Smooth muscle cell (in vitro differentiated cells): ENCODE measurements around the gene IQSEC1. TPM values are rescaled to one million over a fixed set of nuclear protein-coding genes. Genes with fewer than 3 reads are reported as not detected.

Experiments used
- DNase-seq: peaks from one replicate; lab custom pipeline; 2025; ENCODE audit not compliant: unreplicated experiment; lab: John Stamatoyannopoulos, UW
- H2AFZ ChIP-seq: fragments of 200-600 bp; sonication (generic); 2 replicates; pipeline ENCODE4 v1.6.0; 2016; ENCODE audit warnings: antibody characterized with exemption, low read depth, mild to moderate bottlenecking
- H3F3A ChIP-seq: fragments of 200-600 bp; sonication (generic); 2 replicates; pipeline ENCODE4 v1.6.0; 2017; ENCODE audit warnings: antibody characterized with exemption, low read depth
- H3K27ac ChIP-seq: fragments of 200-600 bp; sonication (generic); 2 replicates; pipeline ENCODE4 v1.5.1; 2016; ENCODE audit warnings: low read depth, mild to moderate bottlenecking
- H3K27me3 ChIP-seq: fragments of 200-600 bp; sonication (generic); 2 replicates; pipeline ENCODE4 v1.6.1; 2016; ENCODE audit warnings: low read depth, mild to moderate bottlenecking
- H3K36me3 ChIP-seq: fragments of 200-600 bp; sonication (generic); 2 replicates; pipeline ENCODE4 v1.5.1; 2016; ENCODE audit warnings: low read depth
- H3K4me1 ChIP-seq: fragments of 200-600 bp; sonication (generic); 2 replicates; pipeline ENCODE4 v1.5.1; 2016; ENCODE audit warnings: low read depth
- H3K4me2 ChIP-seq: fragments of 200-600 bp; sonication (generic); 2 replicates; pipeline ENCODE4 v1.6.0; 2016; ENCODE audit warnings: mild to moderate bottlenecking
- H3K4me3 ChIP-seq: fragments of 200-600 bp; sonication (generic); 2 replicates; pipeline ENCODE4 v1.5.1; 2016; ENCODE audit warnings: mild to moderate bottlenecking
- H3K79me2 ChIP-seq: fragments of 200-600 bp; sonication (generic); 2 replicates; pipeline ENCODE4 v1.6.0; 2016; ENCODE audit warnings: low read depth, mild to moderate bottlenecking
- H3K9ac ChIP-seq: fragments of 200-600 bp; sonication (generic); 2 replicates; pipeline ENCODE4 v1.6.0; 2016; ENCODE audit warnings: low read depth
- H3K9me3 ChIP-seq: fragments of 200-600 bp; sonication (generic); replicated peaks from 2 replicates; pipeline ENCODE4 v1.5.1; 2016; ENCODE audit warnings: low read depth
- H4K20me1 ChIP-seq: fragments of 200-600 bp; sonication (generic); 2 replicates; pipeline ENCODE4 v1.6.0; 2016; ENCODE audit warnings: low read depth
- CTCF ChIP-seq: fragments of 200-600 bp; sonication (generic); IDR thresholded peaks from 2 replicates; pipeline ENCODE4 v1.5.1; 2017; ENCODE audit warnings: borderline replicate concordance, mild to moderate bottlenecking, antibody characterized with exemption; ENCODE audit not compliant: insufficient read depth, poor library complexity, severe bottlenecking
- WGBS: methylation state at CpG from one replicate; pipeline ENCODE4 v1.1.7; 2016; ENCODE audit warnings: low lambda C conversion rate; 5-methylcytosine and 5-hydroxymethylcytosine counted together
- polyA plus RNA-seq: library from polyadenylated mRNA; unstranded; fragments of >200 nt; fragmentation: Nextera tagmentation; extraction: Ambion mirVana; gene quantifications from 2 replicates; pipeline ENCODE4 v1.2.1, GENCODE V29; 2016
- total RNA-seq: library from RNA; depleted of rRNA; stranded (reverse); fragments of >200 nt; gene quantifications from 2 replicates; pipeline ENCODE4 v1.2.3, GENCODE V29; 2014

IQSEC1 gene
- total and polyA plus RNA-seq, 2 experiments from 2014 or later = 18.9 to 19.8 TPM

- Histone ChIP-seq H3K27me3 (no peaks in the 10 kb centered on the region), H3K4me2 (no peak overlapping the region), H3K36me3 (no peaks in the 10 kb centered on the region), H3K9ac (no peak overlapping the region), H4K20me1 (peaks cover 11% of the 10 kb centered on the region), H3K79me2 (no peaks in the 10 kb centered on the region), H3K4me3 (no peak overlapping the region), H3K27ac (no peak overlapping the region), H3F3A (no peaks in the 10 kb centered on the region), H2AFZ (no peak overlapping the region), H3K4me1 (no peaks in the 10 kb centered on the region), H3K9me3 (no peaks in the 10 kb centered on the region)
- DNase-seq = no peak
- 89% methylated on average over 13 of the region's 13 CpGs for WGBS
- TF ChIP-seq CTCF = no peak
Observed at GRCh38 chr3:12897381-12898289, 175.6 kb downstream of the IQSEC1 start.

- Histone ChIP-seq H4K20me1 (no peaks in the 10 kb centered on the region), H3K36me3 (no peaks in the 10 kb centered on the region), H3K4me2 (no peak overlapping the region), H3K79me2 (no peaks in the 10 kb centered on the region), H3K9me3 (no peaks in the 10 kb centered on the region), H3K4me1 (no peaks in the 10 kb centered on the region), H3K9ac (no peak overlapping the region), H3K4me3 (no peak overlapping the region), H2AFZ (no peak overlapping the region), H3F3A (no peaks in the 10 kb centered on the region), H3K27ac (no peak overlapping the region), H3K27me3 (no peaks in the 10 kb centered on the region)
- 83% methylated on average over 14 of the region's 14 CpGs for WGBS
- DNase-seq = no peak
- no peak for TF ChIP-seq CTCF
Observed at GRCh38 chr3:12896063-12896985, 176.9 kb downstream of the IQSEC1 start.

- TF ChIP-seq CTCF = no peak
- H3F3A ChIP-seq = no peaks in the 10 kb centered on the region
- no peak overlapping the region for H3K27ac ChIP-seq
- H3K4me3 ChIP-seq = no peak overlapping the region
- no peak overlapping the region for H3K4me2 ChIP-seq
- no peaks in the 10 kb centered on the region for H3K9me3 ChIP-seq
- no peak for DNase-seq
- no peaks in the 10 kb centered on the region for H3K36me3 ChIP-seq
- no peak overlapping the region for H2AFZ ChIP-seq
- H3K9ac ChIP-seq = no peak overlapping the region
- H3K79me2 ChIP-seq = no peaks in the 10 kb centered on the region
- peaks cover 3% of the 10 kb centered on the region for H3K27me3 ChIP-seq
- no peaks in the 10 kb centered on the region for H4K20me1 ChIP-seq
- H3K4me1 ChIP-seq = no peaks in the 10 kb centered on the region
- 90% methylated on average over 13 of the region's 13 CpGs for WGBS
Observed at GRCh38 chr3:12895391-12896062, 177.7 kb downstream of the IQSEC1 start.
